Smooth muscle cell (in vitro differentiated cells): ENCODE measurements around the gene FAM171A1. TPM values are rescaled to one million over a fixed set of nuclear protein-coding genes. Genes with fewer than 3 reads are reported as not detected.

Experiments used
- DNase-seq: peaks from one replicate; lab custom pipeline; 2025; ENCODE audit not compliant: unreplicated experiment; lab: John Stamatoyannopoulos, UW
- H2AFZ ChIP-seq: fragments of 200-600 bp; sonication (generic); 2 replicates; pipeline ENCODE4 v1.6.0; 2016; ENCODE audit warnings: antibody characterized with exemption, low read depth, mild to moderate bottlenecking
- H3F3A ChIP-seq: fragments of 200-600 bp; sonication (generic); 2 replicates; pipeline ENCODE4 v1.6.0; 2017; ENCODE audit warnings: antibody characterized with exemption, low read depth
- H3K27ac ChIP-seq: fragments of 200-600 bp; sonication (generic); 2 replicates; pipeline ENCODE4 v1.5.1; 2016; ENCODE audit warnings: low read depth, mild to moderate bottlenecking
- H3K27me3 ChIP-seq: fragments of 200-600 bp; sonication (generic); 2 replicates; pipeline ENCODE4 v1.6.1; 2016; ENCODE audit warnings: low read depth, mild to moderate bottlenecking
- H3K36me3 ChIP-seq: fragments of 200-600 bp; sonication (generic); 2 replicates; pipeline ENCODE4 v1.5.1; 2016; ENCODE audit warnings: low read depth
- H3K4me1 ChIP-seq: fragments of 200-600 bp; sonication (generic); 2 replicates; pipeline ENCODE4 v1.5.1; 2016; ENCODE audit warnings: low read depth
- H3K4me2 ChIP-seq: fragments of 200-600 bp; sonication (generic); 2 replicates; pipeline ENCODE4 v1.6.0; 2016; ENCODE audit warnings: mild to moderate bottlenecking
- H3K4me3 ChIP-seq: fragments of 200-600 bp; sonication (generic); 2 replicates; pipeline ENCODE4 v1.5.1; 2016; ENCODE audit warnings: mild to moderate bottlenecking
- H3K79me2 ChIP-seq: fragments of 200-600 bp; sonication (generic); 2 replicates; pipeline ENCODE4 v1.6.0; 2016; ENCODE audit warnings: low read depth, mild to moderate bottlenecking
- H3K9ac ChIP-seq: fragments of 200-600 bp; sonication (generic); 2 replicates; pipeline ENCODE4 v1.6.0; 2016; ENCODE audit warnings: low read depth
- H3K9me3 ChIP-seq: fragments of 200-600 bp; sonication (generic); replicated peaks from 2 replicates; pipeline ENCODE4 v1.5.1; 2016; ENCODE audit warnings: low read depth
- H4K20me1 ChIP-seq: fragments of 200-600 bp; sonication (generic); 2 replicates; pipeline ENCODE4 v1.6.0; 2016; ENCODE audit warnings: low read depth
- WGBS: methylation state at CpG from one replicate; pipeline ENCODE4 v1.1.7; 2016; ENCODE audit warnings: low lambda C conversion rate; 5-methylcytosine and 5-hydroxymethylcytosine counted together
- polyA plus RNA-seq: library from polyadenylated mRNA; unstranded; fragments of >200 nt; fragmentation: Nextera tagmentation; extraction: Ambion mirVana; gene quantifications from 2 replicates; pipeline ENCODE4 v1.2.1, GENCODE V29; 2016
- small RNA-seq: library from RNA; depleted of rRNA; stranded (forward); fragments of <200 nt; gene quantifications from one replicate; pipeline ENCODE3, GENCODE V24; 2014
- total RNA-seq: library from RNA; depleted of rRNA; stranded (reverse); fragments of >200 nt; gene quantifications from 2 replicates; pipeline ENCODE4 v1.2.3, GENCODE V29; 2014
- TF ChIP-seq, protein P1 (sequence below): fragments of 200-600 bp; sonication (generic); IDR thresholded peaks from 2 replicates; pipeline ENCODE4 v1.5.1; 2017; ENCODE audit warnings: borderline replicate concordance, mild to moderate bottlenecking, antibody characterized with exemption; ENCODE audit not compliant: insufficient read depth, poor library complexity, severe bottlenecking

Gene FAM171A1
- total and polyA plus RNA-seq, 2 experiments from 2014 or later: 25.5 to 37.2 TPM

GRCh38 chr10:15163253-15163828 is 207.7 kb downstream of the FAM171A1 start:
- no peak overlapping the region for H3K27ac ChIP-seq
- no peaks in the 10 kb centered on the region for H3K27me3 ChIP-seq
- no peak overlapping the region for H2AFZ ChIP-seq
- H3K9ac ChIP-seq: no peak overlapping the region
- no peak overlapping the region for H3K4me3 ChIP-seq
- H3K4me1 ChIP-seq: peaks cover 17% of the 10 kb centered on the region
- peaks cover 20% of the 10 kb centered on the region for H4K20me1 ChIP-seq
- no peak overlapping the region for H3K4me2 ChIP-seq
- no peak for DNase-seq
- TF ChIP-seq, protein P1, sequence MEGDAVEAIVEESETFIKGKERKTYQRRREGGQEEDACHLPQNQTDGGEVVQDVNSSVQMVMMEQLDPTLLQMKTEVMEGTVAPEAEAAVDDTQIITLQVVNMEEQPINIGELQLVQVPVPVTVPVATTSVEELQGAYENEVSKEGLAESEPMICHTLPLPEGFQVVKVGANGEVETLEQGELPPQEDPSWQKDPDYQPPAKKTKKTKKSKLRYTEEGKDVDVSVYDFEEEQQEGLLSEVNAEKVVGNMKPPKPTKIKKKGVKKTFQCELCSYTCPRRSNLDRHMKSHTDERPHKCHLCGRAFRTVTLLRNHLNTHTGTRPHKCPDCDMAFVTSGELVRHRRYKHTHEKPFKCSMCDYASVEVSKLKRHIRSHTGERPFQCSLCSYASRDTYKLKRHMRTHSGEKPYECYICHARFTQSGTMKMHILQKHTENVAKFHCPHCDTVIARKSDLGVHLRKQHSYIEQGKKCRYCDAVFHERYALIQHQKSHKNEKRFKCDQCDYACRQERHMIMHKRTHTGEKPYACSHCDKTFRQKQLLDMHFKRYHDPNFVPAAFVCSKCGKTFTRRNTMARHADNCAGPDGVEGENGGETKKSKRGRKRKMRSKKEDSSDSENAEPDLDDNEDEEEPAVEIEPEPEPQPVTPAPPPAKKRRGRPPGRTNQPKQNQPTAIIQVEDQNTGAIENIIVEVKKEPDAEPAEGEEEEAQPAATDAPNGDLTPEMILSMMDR: no peak
- WGBS: 74% methylated on average over 2 of the region's 2 CpGs
- H3K36me3 ChIP-seq: no peaks in the 10 kb centered on the region
- peaks cover 31% of the 10 kb centered on the region for H3K79me2 ChIP-seq
- peaks cover 4% of the 10 kb centered on the region for H3F3A ChIP-seq
- no peaks in the 10 kb centered on the region for H3K9me3 ChIP-seq

Small RNAs within 50 kb of the gene (small RNA-seq; reads per million reads assigned to genes)
- not detected for gene AL590365.1

Other genes with a start within 250 kb of the FAM171A1 start
- 9.4 and 15.4 TPM in 2 replicates for gene NMT2, start 202.6 kb downstream of the FAM171A1 start, total RNA-seq
- gene NMT2, start 202.6 kb downstream of the FAM171A1 start, polyA plus RNA-seq: 7.4 and 9.5 TPM in 2 replicates